GM20000 (cell line): ENCODE measurements around the gene CAPZA3.
"Not testable (repeated sequence)": the region's sequence is repeated elsewhere in the genome, so short reads cannot be mapped to it uniquely, and the experiment has no call there.

ENCODE experiments used
- DNase-seq: peaks from one replicate; pipeline ENCODE4 v3.0.0; 2012; ENCODE audit warnings: low spot score
- CTCF ChIP-seq: IDR thresholded peaks from 2 replicates; pipeline ENCODE4 v1.5.1; 2012; ENCODE audit warnings: mild to moderate bottlenecking, control low read depth; ENCODE audit errors: extremely low read depth, missing control alignments

Gene CAPZA3, protein sequence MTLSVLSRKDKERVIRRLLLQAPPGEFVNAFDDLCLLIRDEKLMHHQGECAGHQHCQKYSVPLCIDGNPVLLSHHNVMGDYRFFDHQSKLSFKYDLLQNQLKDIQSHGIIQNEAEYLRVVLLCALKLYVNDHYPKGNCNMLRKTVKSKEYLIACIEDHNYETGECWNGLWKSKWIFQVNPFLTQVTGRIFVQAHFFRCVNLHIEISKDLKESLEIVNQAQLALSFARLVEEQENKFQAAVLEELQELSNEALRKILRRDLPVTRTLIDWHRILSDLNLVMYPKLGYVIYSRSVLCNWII

GRCh38 chr12:18737819-18738218, at the start of gene CAPZA3, which contains the start of gene PLCZ1:
Gene CAPZA3 (plus strand): TSS chr12:18738119. CDS start chr12:18738269, 150 bp downstream.
Gene PLCZ1 (minus strand): TSS chr12:18738012. CDS start chr12:18737371, 641 bp downstream.
- DNase-seq: no peak
- no peak for TF ChIP-seq CTCF

DNA sequence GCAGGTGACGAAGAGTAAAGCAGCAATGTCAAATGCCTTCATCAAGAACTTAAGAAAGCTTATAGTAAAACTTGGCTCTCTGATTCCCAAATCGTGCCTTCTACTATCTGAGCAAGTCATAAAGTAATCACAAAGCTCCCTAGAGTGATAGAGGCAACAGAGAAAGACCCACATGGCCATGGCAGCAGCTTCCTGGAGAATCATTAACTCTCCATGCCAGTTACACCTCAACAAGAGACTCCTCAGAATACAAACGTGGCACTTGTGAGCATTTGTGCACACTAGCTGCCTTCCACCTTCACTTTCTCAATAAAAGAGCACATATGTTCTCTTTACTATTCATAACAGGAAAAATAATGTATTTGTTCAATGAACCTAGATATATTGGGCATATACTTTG, 48.1 kb upstream of the CAPZA3 start:
- no peak for TF ChIP-seq CTCF
- no peak for DNase-seq

- TF ChIP-seq CTCF: no peak
- no peak for DNase-seq
Observed at GRCh38 chr12:18690653-18691052, 47.3 kb upstream of the CAPZA3 start.

- DNase-seq: not testable (repeated sequence)
Observed at GRCh38 chr12:18693986-18694385, 43.9 kb upstream of the CAPZA3 start.

DNA sequence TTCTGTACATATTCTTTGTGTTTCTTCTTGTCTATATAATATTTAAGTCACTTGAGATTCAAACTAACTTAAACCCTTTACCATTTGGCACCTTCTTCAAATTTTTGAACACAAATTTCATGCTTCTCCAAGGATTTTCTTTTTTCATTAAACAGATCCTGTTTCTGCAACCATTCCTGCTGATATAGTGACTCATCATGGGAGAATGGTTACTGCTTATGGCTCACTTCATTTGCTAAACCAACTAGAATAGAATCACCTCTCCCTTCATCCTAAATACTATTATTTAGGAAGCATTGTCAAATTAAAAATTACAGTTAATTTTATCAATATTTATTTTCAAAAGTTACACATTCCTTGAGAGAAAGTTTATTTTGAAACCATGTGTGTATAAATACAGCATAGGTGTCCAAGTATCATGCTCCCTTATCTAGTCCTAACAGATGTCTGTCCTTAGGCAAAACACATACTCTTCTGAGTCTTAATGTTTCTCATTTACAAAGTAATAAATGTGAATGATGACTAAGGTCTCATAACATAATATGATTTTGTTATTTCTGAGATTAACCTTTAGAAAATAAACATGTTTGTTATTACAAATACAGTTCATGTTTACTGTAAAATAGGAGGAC, 40.8 kb upstream of the CAPZA3 start:
- no peak for DNase-seq
- TF ChIP-seq CTCF: no peak

DNA sequence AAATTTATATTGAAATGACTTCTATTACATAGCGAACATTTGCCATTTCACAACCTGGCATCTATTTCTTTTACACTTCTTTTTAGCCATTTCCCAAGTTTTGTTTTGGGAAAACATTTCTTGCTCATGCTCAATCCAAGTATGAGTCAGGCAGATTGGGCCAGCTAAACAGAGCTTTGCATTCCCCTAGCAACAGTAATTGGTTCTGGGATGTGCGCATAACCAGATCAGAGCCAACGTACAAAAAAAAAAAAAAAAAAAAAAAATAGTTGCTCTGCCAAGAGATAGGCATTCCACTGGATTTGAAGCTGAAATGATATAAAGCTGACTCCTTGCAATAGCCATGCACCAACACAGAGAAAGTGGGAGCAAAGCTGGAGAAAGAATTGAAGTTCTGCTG, 37.6 kb upstream of the CAPZA3 start:
- DNase-seq: no peak
- TF ChIP-seq CTCF: no peak

- no peak for TF ChIP-seq CTCF
- no peak for DNase-seq
Observed at GRCh38 chr12:18703321-18703720, 34.6 kb upstream of the CAPZA3 start.

DNA sequence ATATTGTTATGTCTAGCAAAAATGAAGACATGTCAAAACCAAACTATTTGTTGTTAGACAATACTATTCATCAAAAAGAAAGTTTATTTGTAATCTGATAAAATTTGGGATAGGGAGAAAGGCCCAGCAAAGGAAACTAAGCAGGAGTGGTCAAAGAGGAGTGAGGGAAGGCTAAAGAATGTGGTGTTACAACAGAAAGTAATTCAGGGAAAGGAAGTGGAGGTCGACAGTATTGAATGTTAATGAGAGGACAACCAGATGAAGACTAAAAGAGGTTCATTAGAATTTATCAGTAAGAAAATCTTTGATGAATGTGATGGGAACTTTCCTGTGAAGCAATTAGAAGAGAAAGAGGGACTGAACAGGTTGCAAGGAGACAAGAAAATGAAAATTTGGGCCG, 34.0 kb upstream of the CAPZA3 start:
- no peak for TF ChIP-seq CTCF
- no peak for DNase-seq
